Naive B cell (primary cell): Measurements from ENCODE around the gene KCNK7. TPM values are rescaled to one million over a fixed set of nuclear protein-coding genes. Genes with fewer than 3 reads are reported as not detected.

Experiments used
- ATAC-seq, 2 donors: fragments of 150-1000 bp; cut with Tn5 transposase; 2 replicates each; pipeline ENCODE4 v1.10.0; 2021; ENCODE audit warnings: low read depth in 2 of 2, mild to moderate bottlenecking in 2 of 2, moderate library complexity in 2 of 2
- DNase-seq: peaks from one replicate; pipeline ENCODE4 v3.0.0; 2022
- H3K27ac Mint-ChIP-seq, 6 donors: one replicate each; pipeline ENCODE4 v1.8.0; 2020 to 2022; ENCODE audit warnings: mild to moderate bottlenecking in 6 of 6, mixed read lengths in 6 of 6, moderate library complexity in 5 of 6, inconsistent platforms in 2 of 6
- H3K27me3 Mint-ChIP-seq, 3 donors: one replicate each; pipeline ENCODE4 v1.8.0; 2021 to 2022; ENCODE audit warnings: mixed read lengths in 3 of 3, mild to moderate bottlenecking in 1 of 3
- H3K36me3 Mint-ChIP-seq, 2 donors: one replicate each; pipeline ENCODE4 v1.8.0; 2020 to 2022; ENCODE audit warnings: mixed read lengths in 2 of 2, inconsistent platforms in 1 of 2, mild to moderate bottlenecking in 1 of 2
- H3K4me1 Mint-ChIP-seq, 3 donors: one replicate each; pipeline ENCODE4 v1.8.0; 2020 to 2022; ENCODE audit warnings: mixed read lengths in 3 of 3, inconsistent platforms in 1 of 3, mild to moderate bottlenecking in 1 of 3, moderate library complexity in 1 of 3
- H3K4me3 Mint-ChIP-seq, 8 donors: one replicate each; pipeline ENCODE4 v1.8.0; 2020 to 2022; ENCODE audit warnings: mild to moderate bottlenecking in 8 of 8, mixed read lengths in 8 of 8, moderate library complexity in 8 of 8, inconsistent platforms in 2 of 8
- H3K9me3 Mint-ChIP-seq, 7 donors: one replicate each; pipeline ENCODE4 v1.8.0; 2020 to 2022; ENCODE audit warnings: mixed read lengths in 7 of 7, mild to moderate bottlenecking in 5 of 7, inconsistent platforms in 2 of 7, moderate library complexity in 1 of 7
- polyA plus RNA-seq, 6 donors: library from polyadenylated mRNA; unstranded; fragments of 300-500 nt; fragmentation: Illumina TruSeq; gene quantifications; one replicate each; pipeline ENCODE4 v1.2.3, GENCODE V29; 2021; ENCODE audit warnings: low read depth in 6 of 6

Gene KCNK7
- polyA plus RNA-seq, 6 donors from 2014 or later, result not detected

DNA sequence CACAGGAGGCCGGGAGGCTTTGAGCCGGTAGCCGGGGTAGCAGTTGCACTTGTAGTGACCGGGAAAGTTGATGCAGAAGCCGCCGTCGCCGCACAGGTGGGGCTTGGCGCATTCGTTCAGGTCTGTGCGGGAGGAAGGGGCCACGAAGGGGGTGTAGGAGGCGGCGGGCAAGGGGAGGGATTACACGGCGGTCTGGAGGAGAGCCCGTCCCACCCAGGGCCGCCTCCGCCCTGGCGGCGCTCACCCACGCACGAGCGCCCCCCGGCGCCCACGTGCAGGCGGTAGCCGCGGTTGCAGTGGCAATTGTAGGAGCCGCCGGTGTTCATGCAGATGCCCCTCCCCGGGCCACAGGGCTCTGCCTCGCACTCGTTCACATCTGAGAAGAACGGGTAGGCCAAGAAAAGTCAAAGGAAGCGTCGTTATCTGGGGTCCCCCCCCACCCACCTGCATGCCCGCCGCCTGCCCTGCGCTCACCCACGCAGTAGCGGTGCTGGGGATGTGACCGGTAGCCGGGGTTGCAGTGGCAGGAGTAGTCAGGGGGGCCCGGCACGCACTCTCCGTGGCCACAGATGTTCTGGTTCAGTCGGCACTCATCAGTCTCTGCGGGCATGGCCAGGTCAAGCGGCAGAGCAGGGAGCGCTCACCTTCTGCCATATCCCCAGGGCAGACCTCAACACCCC, 48.0 kb downstream of the KCNK7 start:
- ATAC-seq, result no peak

DNA sequence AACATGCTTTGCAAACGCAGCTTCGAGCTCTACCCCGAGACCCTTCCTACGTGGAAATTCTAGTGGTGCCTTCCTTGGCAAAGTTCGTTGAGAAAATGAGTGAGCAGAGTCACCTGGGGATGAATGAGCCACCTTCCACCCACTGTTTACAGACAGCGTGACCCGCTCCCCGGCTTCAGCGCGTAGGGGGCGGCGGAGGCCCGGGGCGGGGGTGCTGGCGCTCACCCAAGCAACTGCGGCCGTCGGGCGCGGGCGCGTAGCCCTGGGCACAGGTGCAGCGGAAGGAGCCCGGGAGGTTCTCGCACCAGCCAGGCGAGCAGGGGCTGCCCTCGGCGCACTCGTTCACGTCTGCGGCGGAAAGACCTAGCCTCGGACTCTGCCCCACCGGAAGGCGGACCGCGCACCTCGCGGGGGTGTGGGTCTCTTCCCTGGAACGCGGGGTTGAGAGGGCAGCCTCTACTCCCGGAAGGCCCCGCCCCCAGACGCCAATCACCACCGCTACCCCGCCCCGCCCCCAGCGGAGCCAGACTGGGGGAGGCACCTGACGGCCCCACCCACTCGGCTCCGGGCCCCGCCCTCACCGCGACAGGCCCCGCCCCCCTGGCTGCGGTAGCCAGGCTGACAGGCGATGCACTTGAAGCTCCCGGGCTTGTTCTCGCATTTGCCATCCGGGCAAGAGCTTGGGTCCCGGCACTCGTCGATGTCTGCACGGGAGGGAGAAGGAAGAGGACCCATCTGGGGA, 49.2 kb downstream of the KCNK7 start:
- peak; percentile 99 for DNase-seq
- H3K27me3 Mint-ChIP-seq, result no peaks in the 10 kb centered on the region
- H3K4me3 Mint-ChIP-seq, result peak overlapping the region; percentile 57 to 93 (median 84)
- H3K9me3 Mint-ChIP-seq, result no peaks in the 10 kb centered on the region
- peak; percentile 87 to 92 for ATAC-seq
- H3K36me3 Mint-ChIP-seq, result no peaks in the 10 kb centered on the region
- peak overlapping the region; percentile 97 to 99 (median 98) for H3K27ac Mint-ChIP-seq
- H3K4me1 Mint-ChIP-seq, result peaks cover 62 to 76% (median 69%) of the 10 kb centered on the region in 3 donors

More for the DNA sequence above, 48.0 kb downstream of the KCNK7 start:
- no peaks in the 10 kb centered on the region for H3K27me3 Mint-ChIP-seq
- peaks cover 67 to 76% (median 70%) of the 10 kb centered on the region in 3 donors for H3K4me1 Mint-ChIP-seq
- H3K27ac Mint-ChIP-seq, result peak overlapping the region in 4 of 6 donors; percentile 54 to 99 (median 92)
- no peaks in the 10 kb centered on the region for H3K36me3 Mint-ChIP-seq
- peak overlapping the region in 7 of 8 donors; percentile 51 to 93 (median 82) for H3K4me3 Mint-ChIP-seq
- H3K9me3 Mint-ChIP-seq, result peaks cover 0 to 1% (median 0%) of the 10 kb centered on the region in 7 donors
- DNase-seq, result no peak

DNA sequence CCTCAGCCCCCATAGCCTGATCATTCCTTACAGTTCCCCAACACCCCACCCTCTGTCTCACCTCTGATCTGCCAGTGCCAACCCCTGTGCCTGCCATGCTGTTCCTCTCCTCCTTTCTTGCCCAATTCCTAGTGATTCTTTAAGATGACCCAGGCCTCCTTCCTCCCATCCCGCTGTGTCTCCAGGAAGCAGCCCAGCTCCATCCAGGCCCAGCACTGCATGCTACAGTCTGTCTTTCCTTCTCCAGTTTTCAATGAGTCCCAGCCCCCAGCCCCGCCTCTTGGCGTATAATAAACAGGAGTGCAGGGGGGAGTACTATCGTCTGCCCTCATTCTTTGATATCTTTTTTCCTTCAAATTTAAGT, 49.8 kb downstream of the KCNK7 start:
- ATAC-seq (peak in 1 of 2 donors; percentile 0), DNase-seq (no peak)
- H3K27me3 Mint-ChIP-seq, result no peaks in the 10 kb centered on the region
- H3K4me3 Mint-ChIP-seq, result peak overlapping the region; percentile 57 to 93 (median 82)
- H3K36me3 Mint-ChIP-seq, result no peaks in the 10 kb centered on the region
- peak overlapping the region; percentile 97 to 99 (median 98) for H3K27ac Mint-ChIP-seq
- H3K4me1 Mint-ChIP-seq, result peaks cover 62 to 77% (median 69%) of the 10 kb centered on the region in 3 donors
- no peaks in the 10 kb centered on the region for H3K9me3 Mint-ChIP-seq

Other genes with a start within 250 kb of the KCNK7 start
- 1 to 10 TPM; 1.5 to 3.3 (median 1.8) TPM for gene TIGD3, start 241.0 kb downstream of the KCNK7 start, polyA plus RNA-seq
- gene SLC25A45, start 213.2 kb downstream of the KCNK7 start, polyA plus RNA-seq, result 10 to 100 TPM; 10.2 to 35.1 (median 16.2) TPM
- gene FRMD8, start 209.2 kb downstream of the KCNK7 start, polyA plus RNA-seq, result 10 to 100 TPM; 45.3 to 64.6 (median 53.8) TPM
- gene NEAT1, start 173.0 kb downstream of the KCNK7 start, polyA plus RNA-seq, result 1 to 10 TPM in 5 of 6 donors, under 1 TPM in 1; 0.88 to 4.2 (median 1.2) TPM
- gene MALAT1, start 96.8 kb downstream of the KCNK7 start, polyA plus RNA-seq, result 1,000 to 10,000 TPM; 1,985 to 6,450 (median 3,738) TPM
- gene SCYL1, start 70.7 kb downstream of the KCNK7 start, polyA plus RNA-seq, result 10 to 100 TPM; 21.8 to 40.0 (median 27.2) TPM
- gene LTBP3, start 37.4 kb downstream of the KCNK7 start, polyA plus RNA-seq, result 10 to 100 TPM; 12.5 to 40.5 (median 23.0) TPM
- 10 to 100 TPM; 56.9 to 74.5 (median 69.8) TPM for gene ZNRD2, start 25.3 kb downstream of the KCNK7 start, polyA plus RNA-seq
- 10 to 100 TPM; 44.3 to 82.6 (median 61.8) TPM for gene FAM89B, start 23.3 kb downstream of the KCNK7 start, polyA plus RNA-seq
- 10 to 100 TPM in 4 of 6 donors, 1 to 10 TPM in 2; 5.5 to 18.3 (median 11.6) TPM for gene EHBP1L1, start 19.7 kb downstream of the KCNK7 start, polyA plus RNA-seq
- 10 to 100 TPM in 4 of 6 donors, 1 to 10 TPM in 2; 9.2 to 20.1 (median 11.9) TPM for gene MAP3K11, start 18.4 kb upstream of the KCNK7 start, polyA plus RNA-seq
- 1 to 10 TPM in 5 of 6 donors, not detected in 1; 1.7 to 5.9 (median 3.0) TPM for gene PCNX3, start 20.0 kb upstream of the KCNK7 start, polyA plus RNA-seq
- 100 to 1,000 TPM; 160 to 404 (median 207) TPM for gene SIPA1, start 42.3 kb upstream of the KCNK7 start, polyA plus RNA-seq
- 10 to 100 TPM; 36.3 to 72.2 (median 48.6) TPM for gene RELA, start 67.1 kb upstream of the KCNK7 start, polyA plus RNA-seq
- gene KAT5, start 116.5 kb upstream of the KCNK7 start, polyA plus RNA-seq, result 10 to 100 TPM; 38.9 to 71.8 (median 63.6) TPM
- 100 to 1,000 TPM in 3 of 6 donors, 10 to 100 TPM in 3; 59.3 to 126 (median 99.1) TPM for gene RNASEH2C, start 125.0 kb upstream of the KCNK7 start, polyA plus RNA-seq
- gene AP5B1, start 185.2 kb upstream of the KCNK7 start, polyA plus RNA-seq, result 10 to 100 TPM in 2 of 6 donors, 1 to 10 TPM in 4; 3.4 to 17.2 (median 9.6) TPM
- not detected for gene OVOL1, start 191.3 kb upstream of the KCNK7 start, polyA plus RNA-seq
- gene SNX32, start 238.2 kb upstream of the KCNK7 start, polyA plus RNA-seq, result 1 to 10 TPM in 5 of 6 donors, not detected in 1; 1.2 to 2.6 (median 1.7) TPM